Ammon's horn (tissue), 1 donor: ENCODE results near the gene GPC5.
A peak's percentile ranks its signal among the peaks of the same experiment; 100 is the strongest.
"Not testable (repeated sequence)": the region's sequence is repeated elsewhere in the genome, so short reads cannot be mapped to it uniquely, and the experiment has no call there.

Experiments used
- DNase-seq: peaks from one replicate; pipeline ENCODE4 v3.0.0-alpha.2; 2016; ENCODE audit warnings: low spot score

The GPC5 gene

GRCh38 chr13:92461831-92462230 is 1063.4 kb downstream of the GPC5 start:
- DNase-seq = no peak

DNA sequence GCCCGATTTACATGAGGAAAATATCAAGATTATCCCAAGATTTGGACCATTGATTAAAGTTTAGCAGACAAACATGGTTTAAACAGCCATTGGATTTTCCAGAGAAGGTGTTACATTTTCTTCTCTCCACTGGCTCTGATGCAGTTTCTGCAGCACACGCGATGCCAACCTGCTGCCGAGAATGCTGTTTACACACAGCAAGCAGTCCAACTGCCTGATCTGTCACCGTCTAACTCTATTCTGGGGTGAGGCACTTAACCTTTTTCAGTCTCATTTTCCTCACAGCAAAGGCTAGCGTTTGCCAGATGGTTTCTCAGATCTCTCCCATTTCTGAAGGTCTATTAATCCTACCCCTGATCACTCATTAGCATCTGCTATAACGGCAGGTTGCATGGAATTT is 1064.7 kb downstream of the GPC5 start:
- peak; percentile 47 for DNase-seq

DNA sequence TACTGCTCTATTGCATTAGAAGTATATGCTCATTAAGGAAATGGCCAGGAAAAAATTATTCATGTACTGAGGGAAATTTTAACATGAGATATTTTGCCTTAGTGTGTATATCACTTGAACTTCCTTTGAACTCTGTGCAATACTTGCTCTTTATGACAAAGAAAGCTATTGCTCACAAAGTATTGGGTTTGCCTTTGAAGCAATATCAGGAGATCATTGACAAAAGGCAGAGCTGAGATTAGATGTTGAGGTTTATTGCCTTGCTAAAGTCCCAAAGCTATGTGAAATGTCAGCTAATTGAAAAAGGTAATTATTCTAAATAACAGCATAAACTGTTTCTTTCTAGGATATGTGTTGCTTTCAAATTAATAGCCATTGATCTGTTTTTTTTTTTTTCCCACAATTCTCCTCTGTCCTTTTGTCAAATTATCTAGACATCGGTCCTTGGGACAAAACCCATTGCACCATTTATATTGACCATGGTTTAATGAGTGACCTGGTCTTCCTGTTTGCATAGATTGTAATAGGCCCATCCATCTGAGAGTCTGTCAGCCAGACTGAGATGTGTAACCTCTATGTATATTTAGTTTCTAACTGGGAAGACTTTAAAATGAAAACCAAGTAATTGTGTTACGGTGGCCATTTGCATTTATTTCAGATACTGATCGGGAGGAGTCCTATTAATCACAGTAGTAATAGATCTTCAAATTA is 1075.5 kb downstream of the GPC5 start:
- no peak for DNase-seq

GRCh38 chr13:92480387-92480786 is 1082.0 kb downstream of the GPC5 start:
- DNase-seq = no peak

DNA sequence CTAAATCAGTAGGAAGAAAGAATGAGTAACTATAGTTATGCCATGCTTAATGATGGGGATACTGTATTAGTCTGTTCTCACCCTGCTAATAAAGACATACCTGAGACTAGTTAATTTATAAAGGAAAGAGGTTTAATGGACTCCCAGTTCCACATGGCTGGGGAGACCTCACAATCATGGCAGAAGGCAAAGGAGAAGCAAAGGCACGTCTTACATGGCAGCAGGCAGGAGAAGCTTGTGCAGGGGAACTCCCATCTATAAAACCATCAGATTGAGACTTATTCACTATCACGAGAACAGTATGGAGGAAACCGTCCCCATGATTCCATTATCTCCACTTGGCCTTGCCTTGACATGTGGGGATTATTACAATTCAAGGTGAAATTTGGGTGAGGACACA is 1084.4 kb downstream of the GPC5 start:
- DNase-seq = not testable (repeated sequence)

GRCh38 chr13:92483894-92484293 is 1085.5 kb downstream of the GPC5 start:
- no peak for DNase-seq

DNA sequence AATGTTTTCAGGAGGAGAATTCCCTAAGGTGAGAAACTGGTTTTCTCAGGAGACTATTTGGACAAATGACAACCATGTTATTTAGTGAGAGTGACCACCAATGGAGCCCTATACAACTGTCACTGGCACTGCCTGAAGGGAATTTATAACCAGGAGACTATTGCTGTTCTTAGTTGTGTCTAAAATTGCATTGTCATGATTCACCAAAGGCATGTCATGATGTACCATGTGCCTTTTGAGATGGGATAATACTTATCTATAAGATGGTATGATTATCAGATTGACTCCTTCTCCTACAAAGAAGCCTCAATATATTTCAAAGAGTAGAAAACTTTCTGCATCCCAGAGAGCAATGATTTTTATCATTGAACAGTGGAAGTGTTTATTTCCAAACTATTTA is 1088.8 kb downstream of the GPC5 start:
- no peak for DNase-seq

- peak; percentile 4 for DNase-seq
These were observed 1089.9 kb downstream of the GPC5 start for GRCh38 chr13:92488249-92488852.

DNA sequence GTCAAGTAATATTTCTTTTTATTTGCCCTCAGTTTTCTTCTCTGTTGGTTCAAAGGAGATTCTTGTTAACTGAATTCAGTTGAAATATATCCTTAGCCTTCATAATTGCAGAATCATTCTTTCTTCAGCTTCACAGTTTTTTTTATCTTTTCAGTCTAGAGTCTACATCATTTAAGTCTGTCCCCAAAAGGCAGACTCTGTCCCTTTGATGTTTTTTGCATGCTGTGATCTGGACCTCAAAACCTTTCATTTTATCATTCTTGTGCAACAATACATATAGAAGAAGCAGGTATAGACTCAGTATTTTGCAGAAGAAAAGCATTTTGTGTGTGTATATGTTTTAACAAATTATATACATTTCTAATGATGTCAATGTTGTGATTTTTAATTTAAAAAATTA is 1093.4 kb downstream of the GPC5 start:
- no peak for DNase-seq

GRCh38 chr13:92494915-92495314 is 1096.5 kb downstream of the GPC5 start:
- DNase-seq = no peak

DNA sequence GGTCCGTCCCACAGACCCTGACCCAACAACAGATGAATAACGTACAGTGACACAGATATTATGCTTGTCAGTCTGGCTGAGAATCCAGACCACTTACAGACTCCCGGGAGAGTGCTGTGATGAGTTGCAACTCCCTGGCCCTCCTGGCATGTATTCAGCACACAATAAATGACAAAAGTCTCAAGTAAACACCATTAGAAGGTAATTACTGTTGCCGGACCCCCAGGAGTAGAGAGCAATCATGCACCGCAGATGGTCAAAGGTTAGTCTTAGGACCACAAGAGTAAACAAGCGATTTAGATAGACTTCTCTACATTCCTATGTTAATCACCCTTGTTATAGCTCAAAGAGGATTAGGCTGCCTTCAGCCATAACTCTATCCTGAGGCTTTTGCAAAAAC is 1101.8 kb downstream of the GPC5 start:
- DNase-seq = no peak

DNA sequence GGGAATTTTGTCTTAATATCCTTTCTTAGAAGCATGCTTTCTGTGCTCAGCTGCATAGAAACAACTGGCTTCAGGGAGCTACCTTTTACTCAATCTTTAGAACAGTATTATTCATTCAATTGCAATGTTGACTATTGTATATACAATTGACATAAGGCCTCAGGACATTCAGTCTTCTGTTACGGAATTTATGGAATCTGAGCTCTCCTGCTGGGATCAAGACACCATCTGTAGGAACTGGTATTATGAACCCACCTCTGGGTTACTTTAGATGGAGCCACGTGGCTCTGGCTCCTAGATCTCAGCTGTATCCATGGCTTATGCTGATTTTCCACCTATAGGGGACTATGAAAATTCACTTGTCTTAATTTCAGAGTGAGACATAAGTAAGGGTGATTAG is 1112.0 kb downstream of the GPC5 start:
- no peak for DNase-seq

DNA sequence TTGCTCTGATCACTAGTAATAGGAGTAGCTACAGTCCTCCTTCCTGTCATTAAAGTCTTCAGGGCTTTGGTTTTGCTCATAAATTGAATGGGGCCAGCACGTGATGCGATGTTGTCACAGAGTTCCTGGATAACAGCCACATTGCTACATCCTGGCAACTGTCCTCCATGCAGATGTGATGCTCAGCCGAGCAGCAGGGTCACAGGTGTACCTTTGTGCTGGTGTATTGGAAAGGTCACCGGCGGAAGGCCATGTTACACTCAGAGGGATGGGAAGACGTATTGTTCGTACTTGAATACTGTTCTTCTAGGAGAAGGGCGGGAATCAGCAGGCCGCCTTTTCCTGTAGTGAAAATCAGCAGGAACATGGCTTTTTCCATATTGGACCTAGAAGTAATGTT is 1114.4 kb downstream of the GPC5 start:
- no peak for DNase-seq

GRCh38 chr13:92513672-92514071 is 1115.3 kb downstream of the GPC5 start:
- DNase-seq = no peak

GRCh38 chr13:92514420-92515125 is 1116.2 kb downstream of the GPC5 start:
- DNase-seq = no peak

DNA sequence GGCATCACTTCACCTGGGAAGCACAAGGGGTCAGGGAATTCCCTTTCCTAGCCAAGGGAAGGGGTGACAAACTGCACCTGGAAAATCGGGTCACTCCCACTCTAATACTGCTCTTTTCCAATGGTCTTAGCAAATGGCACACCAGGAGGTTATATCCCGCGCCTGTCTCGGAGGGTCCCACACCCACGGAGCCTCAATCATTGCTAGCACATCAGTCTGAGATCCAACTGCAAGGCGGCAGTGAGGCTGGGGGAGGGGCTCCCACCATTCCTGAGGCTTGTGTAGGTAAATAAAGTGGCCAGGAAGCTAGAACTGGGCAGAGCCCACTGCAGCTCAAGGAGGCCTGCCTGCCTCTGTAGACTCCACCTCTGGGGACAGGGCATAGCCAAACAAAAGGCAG is 1118.5 kb downstream of the GPC5 start:
- not testable (repeated sequence) for DNase-seq

DNA sequence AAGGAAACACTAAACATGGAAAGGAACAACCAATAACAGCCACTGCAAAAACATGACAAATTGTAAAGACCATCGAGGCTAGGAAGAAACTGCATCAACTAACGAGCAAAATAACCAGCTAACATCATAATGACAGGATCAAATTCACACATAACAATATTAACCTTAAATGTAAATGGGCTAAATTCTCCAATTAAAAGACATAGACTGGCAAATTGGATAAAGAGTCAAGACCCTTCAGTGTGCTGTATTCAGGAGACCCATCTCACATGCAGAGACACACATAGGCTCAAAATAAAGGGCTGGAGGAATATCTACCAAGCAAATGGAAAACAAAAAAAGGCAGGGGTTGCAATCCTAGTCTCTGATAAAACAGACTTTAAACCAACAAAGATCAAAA is 1120.2 kb downstream of the GPC5 start:
- DNase-seq = not testable (repeated sequence)

DNA sequence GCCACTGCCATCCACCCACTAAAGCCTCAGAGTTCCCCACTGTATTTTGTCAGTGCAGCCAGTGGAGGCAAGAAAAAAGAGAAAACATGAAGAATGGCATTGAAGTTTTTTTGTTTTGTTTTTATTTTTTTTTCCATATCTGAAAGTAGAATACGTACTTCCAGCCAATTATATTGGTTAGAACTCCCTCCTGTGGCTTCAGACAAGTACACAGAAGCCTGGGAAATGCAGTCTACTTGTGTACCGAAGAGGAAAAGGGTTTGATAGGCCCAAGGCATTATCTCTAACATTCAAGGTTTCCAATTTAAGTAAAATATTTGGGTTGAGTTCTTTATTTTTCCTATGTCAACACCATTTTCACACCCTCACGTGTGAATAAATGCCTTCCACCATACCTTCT is 1131.9 kb downstream of the GPC5 start:
- DNase-seq = no peak

GRCh38 chr13:92535222-92536006 is 1137.0 kb downstream of the GPC5 start:
- DNase-seq = no peak

- DNase-seq = no peak
These were observed 1139.0 kb downstream of the GPC5 start for GRCh38 chr13:92537471-92537870.

GRCh38 chr13:92538164-92538563 is 1139.7 kb downstream of the GPC5 start:
- DNase-seq = no peak

- DNase-seq = not testable (repeated sequence)
These were observed 1140.7 kb downstream of the GPC5 start for GRCh38 chr13:92539148-92539547.

DNA sequence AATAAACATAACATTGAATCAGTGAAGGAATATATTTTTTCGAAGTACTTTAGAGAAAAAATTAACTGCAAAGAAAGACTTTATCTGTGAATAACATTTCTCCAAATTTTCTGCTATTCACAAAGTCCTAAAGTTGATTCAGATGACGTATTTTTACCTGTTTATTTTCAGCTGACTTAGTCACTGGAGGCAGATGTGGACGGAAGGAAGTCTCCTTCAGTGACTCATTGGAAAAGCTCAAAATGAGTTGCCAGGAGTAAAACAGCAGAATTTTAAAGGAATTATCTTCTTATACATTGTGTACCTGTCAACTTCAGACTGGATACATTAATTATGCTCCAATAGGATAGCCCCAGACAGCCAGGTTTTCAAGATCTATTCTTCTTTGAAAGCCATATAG is 1148.8 kb downstream of the GPC5 start:
- no peak for DNase-seq
